Activated CD4-positive, alpha-beta memory T cell treated with anti-CD3 and anti-CD28 coated beads, Interleukin-2, amount 10 ng/mL, durations not matched to agents 7 days and 5 days (primary cell): Measurements from ENCODE around the gene C8G. TPM values are rescaled to one million over a fixed set of nuclear protein-coding genes. Genes with fewer than 3 reads are reported as not detected.

Source experiments
- total RNA-seq, 2 experiments: library from RNA; stranded (reverse); gene quantifications; one replicate each; pipeline ENCODE4 v1.2.3, GENCODE V29; 2021

The C8G gene
- total RNA-seq, 2 experiments from 2014 or later, result 1.5 to 3.2 TPM

Other genes starting within 250 kb of the C8G start
- gene DIPK1B, start 232.7 kb upstream of the C8G start, total RNA-seq, result under 1 TPM; 0.15 to 0.18 TPM
- not detected for gene LCN10, start 202.3 kb upstream of the C8G start, total RNA-seq
- gene LCN6, start 196.7 kb upstream of the C8G start, total RNA-seq, result under 1 TPM in 1 of 2 experiments, not detected in 1; 0.40 TPM
- gene LCN8, start 187.0 kb upstream of the C8G start, total RNA-seq, result not detected
- gene LCN15, start 180.7 kb upstream of the C8G start, total RNA-seq, result not detected
- gene TMEM141, start 153.9 kb upstream of the C8G start, total RNA-seq, result 10 to 100 TPM; 39.6 to 42.9 TPM
- gene CCDC183, start 148.9 kb upstream of the C8G start, total RNA-seq, result 1 to 10 TPM in 1 of 2 experiments, under 1 TPM in 1; 0.96 to 1.4 TPM
- 10 to 100 TPM; 96.0 to 96.2 TPM for gene RABL6, start 137.3 kb upstream of the C8G start, total RNA-seq
- 1 to 10 TPM; 8.7 TPM for gene AJM1, start 102.8 kb upstream of the C8G start, total RNA-seq
- gene PHPT1, start 95.8 kb upstream of the C8G start, total RNA-seq, result 10 to 100 TPM; 82.3 to 85.4 TPM
- 10 to 100 TPM; 12.5 to 13.6 TPM for gene MAMDC4, start 92.9 kb upstream of the C8G start, total RNA-seq
- gene EDF1, start 78.9 kb upstream of the C8G start, total RNA-seq, result 100 to 1,000 TPM; 301 to 316 TPM
- gene TRAF2, start 58.7 kb upstream of the C8G start, total RNA-seq, result 10 to 100 TPM; 43.6 to 45.7 TPM
- gene FBXW5, start 505 bp upstream of the C8G start, total RNA-seq, result 100 to 1,000 TPM; 118 to 119 TPM
- 1 to 10 TPM; 2.5 to 2.9 TPM for gene LCN12, start 7.0 kb downstream of the C8G start, total RNA-seq
- gene PTGDS, start 32.3 kb downstream of the C8G start, total RNA-seq, result 10 to 100 TPM; 44.2 to 45.4 TPM
- gene LCNL1, start 37.8 kb downstream of the C8G start, total RNA-seq, result 1 to 10 TPM in 1 of 2 experiments, under 1 TPM in 1; 0.98 to 1.0 TPM
- gene PAXX, start 47.2 kb downstream of the C8G start, total RNA-seq, result 10 to 100 TPM; 64.4 to 68.5 TPM
- gene CLIC3, start 51.3 kb downstream of the C8G start, total RNA-seq, result 1 to 10 TPM; 3.7 to 4.9 TPM
- gene ABCA2, start 83.0 kb downstream of the C8G start, total RNA-seq, result 10 to 100 TPM; 55.5 to 65.9 TPM
- gene FUT7, start 86.8 kb downstream of the C8G start, total RNA-seq, result 10 to 100 TPM in 1 of 2 experiments, 1 to 10 TPM in 1; 9.9 to 10.4 TPM
- gene NPDC1, start 100.9 kb downstream of the C8G start, total RNA-seq, result 10 to 100 TPM; 82.8 to 89.2 TPM
- under 1 TPM; 0.15 to 0.40 TPM for gene ENTPD2, start 108.8 kb downstream of the C8G start, total RNA-seq
- gene SAPCD2, start 125.3 kb downstream of the C8G start, total RNA-seq, result 10 to 100 TPM; 26.8 to 27.0 TPM
- 10 to 100 TPM; 20.2 to 21.9 TPM for gene UAP1L1, start 132.3 kb downstream of the C8G start, total RNA-seq
- 10 to 100 TPM; 51.4 to 51.9 TPM for gene MAN1B1, start 141.7 kb downstream of the C8G start, total RNA-seq
- gene DPP7, start 169.5 kb downstream of the C8G start, total RNA-seq, result 100 to 1,000 TPM; 253 to 257 TPM
- under 1 TPM; 0.40 to 0.43 TPM for gene GRIN1, start 193.9 kb downstream of the C8G start, total RNA-seq
- not detected for gene LRRC26, start 224.8 kb downstream of the C8G start, total RNA-seq
- not detected for gene TMEM210, start 226.8 kb downstream of the C8G start, total RNA-seq
- gene ANAPC2, start 243.3 kb downstream of the C8G start, total RNA-seq, result 10 to 100 TPM; 53.3 to 57.8 TPM
- 10 to 100 TPM; 70.0 to 76.3 TPM for gene SSNA1, start 243.4 kb downstream of the C8G start, total RNA-seq